Adrenal gland (tissue), 12 donors: Measurements from ENCODE around the gene PDGFD. TPM values are rescaled to one million over a fixed set of nuclear protein-coding genes. Genes with fewer than 3 reads are reported as not detected.
A peak's percentile ranks its signal among the peaks of the same experiment; 100 is the strongest.

Experiments used
- DNase-seq, 7 donors: peaks; one replicate each; pipeline ENCODE4 v3.0.0-alpha.2; 2019 to 2020
- H3K27ac ChIP-seq, 5 donors: fragments of 200-600 bp; sonication (generic) in 4 of 5; 1 replicate in 3 of 5; 2 replicates in 2 of 5; pipeline versions ENCODE4 v1.5.1 to v1.8.0; 2016 to 2020; ENCODE audit warnings: mild to moderate bottlenecking in 1 of 5
- H3K27me3 ChIP-seq: fragments of 200-600 bp; 2 replicates; pipeline ENCODE4 v1.8.0; 2021
- H3K36me3 ChIP-seq, 2 donors: fragments of 200-600 bp; replicated peaks in 1 of 2; 1 replicate in 1 of 2; 2 replicates in 1 of 2; pipeline versions ENCODE4 v1.5.1 to v1.8.0; 2018 to 2022
- H3K4me1 ChIP-seq, 2 donors: fragments of 200-600 bp; replicated peaks in 1 of 2; 1 replicate in 1 of 2; 2 replicates in 1 of 2; pipeline versions ENCODE4 v1.5.1 to v1.8.0; 2018 to 2021
- H3K4me3 ChIP-seq, 4 donors: fragments of 200-600 bp; sonication (generic) in 3 of 4; one replicate each; pipeline ENCODE4 v1.5.1; 2016 to 2018
- H3K9me3 ChIP-seq, 3 donors: fragments of 200-600 bp; sonication (generic) in 1 of 3; replicated peaks in 1 of 3; 1 replicate in 2 of 3; 2 replicates in 1 of 3; pipeline versions ENCODE4 v1.5.1 to v1.8.0; 2016 to 2021
- POLR2A ChIP-seq, 2 donors: fragments of 450-650 bp; IDR thresholded peaks; one replicate each; pipeline ENCODE4 v1.6.1; 2017; ENCODE audit warnings: antibody characterized with exemption in 2 of 2, mild to moderate bottlenecking in 2 of 2, moderate library complexity in 1 of 2
- WGBS, 4 donors: extraction: QIAGEN DNeasy Blood & Tissue Kit in 2 of 4; methylation state at CpG; one replicate each; pipeline versions ENCODE4 v1.1.5 to v1.1.7; 2013 to 2017; 5-methylcytosine and 5-hydroxymethylcytosine counted together
- intact Hi-C, 2 donors: fragments of 100-400 bp; cut with DNase I; formaldehyde crosslinking; loops; one replicate each; pipeline versions ENCODE4 v1.14.1 to v1.15.0; 2022 to 2023
- polyA plus RNA-seq, 3 donors: library from polyadenylated mRNA; stranded (reverse); fragments of 200-250 nt in 2 of 3; fragments of 350-450 nt in 1 of 3; fragmentation: Illumina TruSeq in 1 of 3; extraction: RNeasy Lipid Tissue Mini Kit (QIAGEN cat#74804) in 1 of 3; gene quantifications; one replicate each; pipeline ENCODE4 v1.2.3, GENCODE V29; 2013 to 2014
- total RNA-seq, 9 donors: library from RNA; depleted of rRNA in 4 of 9; stranded (reverse); fragments of >200 nt in 4 of 9; fragments of 120-200 nt in 1 of 9; fragmentation: NEBNext Ultra II Directional in 1 of 9; extraction: Animal tissue kit (Norgen Biotek cat#: 25700) in 1 of 9; gene quantifications; one replicate each; pipeline versions ENCODE4 v1.1.0 to v1.2.4, GENCODE V29; 2013 to 2023
- TF ChIP-seq, protein P1 (sequence below), 6 experiments: fragments of 450-650 bp in 4 of 6; fragments of 200-600 bp in 2 of 6; sonication (generic) in 1 of 6; IDR thresholded peaks; 1 replicate in 5 of 6; 2 replicates in 1 of 6; pipeline versions ENCODE4 v1.5.1 to v1.8.0; 2016 to 2021; ENCODE audit warnings: antibody characterized with exemption in 6 of 6, mild to moderate bottlenecking in 2 of 6, moderate library complexity in 1 of 6
- donor health status: healthy with polysubstance abuse.
- donor health status: Bipolar disorder and iron deficiency.
- donor health status: DM: yes; HTN: yes; CAD: no.
- donor health status: DM: no; HTN: no; CAD: no.
- donor health status: DM: no; HTN: no; CAD: no.
- donor health status: DM: yes; HTN: yes; CAD: no.

Gene PDGFD
- total and polyA plus RNA-seq, 12 donors = 42.7 to 297 (median 199) TPM

GRCh38 chr11:103929170-103929903 is 234.6 kb downstream of the PDGFD start:
- TF ChIP-seq, protein P1, sequence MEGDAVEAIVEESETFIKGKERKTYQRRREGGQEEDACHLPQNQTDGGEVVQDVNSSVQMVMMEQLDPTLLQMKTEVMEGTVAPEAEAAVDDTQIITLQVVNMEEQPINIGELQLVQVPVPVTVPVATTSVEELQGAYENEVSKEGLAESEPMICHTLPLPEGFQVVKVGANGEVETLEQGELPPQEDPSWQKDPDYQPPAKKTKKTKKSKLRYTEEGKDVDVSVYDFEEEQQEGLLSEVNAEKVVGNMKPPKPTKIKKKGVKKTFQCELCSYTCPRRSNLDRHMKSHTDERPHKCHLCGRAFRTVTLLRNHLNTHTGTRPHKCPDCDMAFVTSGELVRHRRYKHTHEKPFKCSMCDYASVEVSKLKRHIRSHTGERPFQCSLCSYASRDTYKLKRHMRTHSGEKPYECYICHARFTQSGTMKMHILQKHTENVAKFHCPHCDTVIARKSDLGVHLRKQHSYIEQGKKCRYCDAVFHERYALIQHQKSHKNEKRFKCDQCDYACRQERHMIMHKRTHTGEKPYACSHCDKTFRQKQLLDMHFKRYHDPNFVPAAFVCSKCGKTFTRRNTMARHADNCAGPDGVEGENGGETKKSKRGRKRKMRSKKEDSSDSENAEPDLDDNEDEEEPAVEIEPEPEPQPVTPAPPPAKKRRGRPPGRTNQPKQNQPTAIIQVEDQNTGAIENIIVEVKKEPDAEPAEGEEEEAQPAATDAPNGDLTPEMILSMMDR (IDR thresholded peaks at IDR 0.05) = no peak
- TF ChIP-seq POLR2A (IDR thresholded peaks at IDR 0.05) = no peak
- H3K4me1 ChIP-seq = peaks cover 28 to 39% of the 10 kb centered on the region in 2 donors
- H3K4me3 ChIP-seq = no peak overlapping the region
- 76 to 91% (median 84%) methylated on average over 3 of the region's 3 CpGs for WGBS, 4 donors
- peak overlapping the region in 2 of 5 donors; percentile 48 to 59 for H3K27ac ChIP-seq
- intact Hi-C loops = no loop called here
- peaks cover 0 to 4% of the 10 kb centered on the region in 2 donors for H3K36me3 ChIP-seq
- H3K9me3 ChIP-seq = no peaks in the 10 kb centered on the region
- H3K27me3 ChIP-seq = no peaks in the 10 kb centered on the region
- DNase-seq = no peak

- peaks cover 28 to 43% of the 10 kb centered on the region in 2 donors for H3K4me1 ChIP-seq
- no peaks in the 10 kb centered on the region for H3K27me3 ChIP-seq
- H3K4me3 ChIP-seq = no peak overlapping the region
- peak in 3 of 7 donors; percentile 30 to 33 (median 30) for DNase-seq
- TF ChIP-seq, protein P1 (IDR thresholded peaks at IDR 0.05) = no peak
- TF ChIP-seq POLR2A (IDR thresholded peaks at IDR 0.05) = no peak
- intact Hi-C loops = no loop called here
- H3K36me3 ChIP-seq = peaks cover 0 to 4% of the 10 kb centered on the region in 2 donors
- H3K27ac ChIP-seq = peak overlapping the region in 2 of 5 donors; percentile 4 to 59
- 61 to 71% (median 68%) methylated on average over 5 of the region's 5 CpGs for WGBS, 4 donors
- no peaks in the 10 kb centered on the region for H3K9me3 ChIP-seq
These were observed 235.2 kb downstream of the PDGFD start for GRCh38 chr11:103928802-103929161.

DNA sequence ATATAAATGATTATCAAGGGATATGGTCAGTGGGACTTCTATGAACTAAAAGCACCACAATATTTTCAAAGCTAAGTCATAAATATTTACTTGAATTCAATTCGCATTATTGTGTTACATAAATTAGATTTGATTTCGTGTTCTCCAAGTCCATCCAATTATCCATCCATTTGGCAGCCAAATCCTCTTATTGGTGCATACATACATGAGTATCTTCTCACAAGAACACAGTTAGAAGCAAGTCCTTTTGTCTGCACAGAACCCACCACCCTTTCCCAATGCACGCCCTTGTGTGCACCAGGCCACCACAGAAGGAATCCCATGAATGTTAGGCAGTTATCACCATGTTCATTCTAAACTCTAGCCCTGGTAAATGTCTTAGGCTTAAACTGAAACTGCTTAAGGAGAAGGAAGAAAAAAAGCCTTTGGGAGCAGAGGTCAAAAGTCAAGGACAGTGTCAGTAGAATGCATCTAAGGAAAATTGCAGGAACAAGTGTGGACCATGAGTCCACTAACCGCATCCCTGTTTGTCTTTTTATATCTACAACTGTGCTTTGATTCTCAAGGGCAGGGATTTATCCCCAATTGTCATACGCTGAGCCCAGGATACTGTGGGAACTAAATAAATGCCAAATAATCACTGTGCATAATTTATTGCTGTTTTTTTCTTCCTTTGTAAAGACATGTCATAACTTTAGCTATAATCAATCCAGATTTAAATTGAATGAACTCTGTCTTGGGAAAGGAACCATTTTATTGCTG is 235.7 kb downstream of the PDGFD start:
- Histone ChIP-seq H3K4me1 (peaks cover 28 to 44% of the 10 kb centered on the region in 2 donors), H3K4me3 (no peak overlapping the region), H3K27ac (peak overlapping the region in 2 of 5 donors; percentile 4 to 59), H3K9me3 (no peaks in the 10 kb centered on the region), H3K36me3 (peaks cover 0 to 4% of the 10 kb centered on the region in 2 donors), H3K27me3 (no peaks in the 10 kb centered on the region)
- intact Hi-C loops = no loop called here
- WGBS, 4 donors = 70 to 75% (median 74%) methylated on average over 5 of the region's 5 CpGs
- TF ChIP-seq, protein P1 (IDR thresholded peaks at IDR 0.05) = no peak
- no peak for TF ChIP-seq POLR2A (IDR thresholded peaks at IDR 0.05)
- no peak for DNase-seq

DNA sequence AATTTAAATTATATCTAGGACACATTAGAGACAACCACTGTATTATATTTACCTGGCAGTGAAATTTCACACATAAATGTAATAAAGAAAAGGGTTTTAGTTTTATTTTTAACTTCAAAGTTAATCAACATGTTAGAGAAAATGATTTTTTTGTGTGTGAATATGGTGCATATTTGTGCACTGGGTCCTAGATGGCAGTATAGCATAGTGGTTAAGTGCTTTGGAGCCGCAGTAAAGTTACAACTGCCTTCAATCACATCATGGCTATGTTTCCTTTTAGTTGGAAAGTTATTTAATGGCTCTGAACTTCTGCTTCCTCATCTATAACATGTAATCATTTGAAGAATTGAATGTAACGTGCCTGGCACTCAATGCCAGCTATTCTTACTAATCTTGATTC is 236.4 kb downstream of the PDGFD start:
- Histone ChIP-seq H3K4me3 (no peak overlapping the region), H3K4me1 (peaks cover 28 to 44% of the 10 kb centered on the region in 2 donors), H3K27ac (no peak overlapping the region), H3K9me3 (no peaks in the 10 kb centered on the region), H3K36me3 (peaks cover 0 to 4% of the 10 kb centered on the region in 2 donors), H3K27me3 (no peaks in the 10 kb centered on the region)
- intact Hi-C loops = no loop called here
- DNase-seq = no peak
- WGBS, 4 donors = 40 to 54% (median 46%) methylated on average over 2 of the region's 2 CpGs
- no peak for TF ChIP-seq POLR2A (IDR thresholded peaks at IDR 0.05)
- TF ChIP-seq, protein P1 (IDR thresholded peaks at IDR 0.05) = peak in 5 of 6 experiments; percentile 23 to 49 (median 46)
